Stimulated activated naive CD8-positive, alpha-beta T cell treated with anti-CD3 and anti-CD28 coated beads, Interleukin-15, Interleukin-2, amounts not matched to agents 100 U/mL and 50 U/mL, for 24 hours (primary cell): Measurements from ENCODE around the gene TMCC1.

Experiments
- ATAC-seq: fragments of 150-1000 bp; cut with Tn5 transposase; one replicate; pipeline ENCODE4 v1.10.0; 2021
- DNase-seq: peaks from one replicate; pipeline ENCODE4 v3.0.0; 2021

TMCC1 gene

DNA sequence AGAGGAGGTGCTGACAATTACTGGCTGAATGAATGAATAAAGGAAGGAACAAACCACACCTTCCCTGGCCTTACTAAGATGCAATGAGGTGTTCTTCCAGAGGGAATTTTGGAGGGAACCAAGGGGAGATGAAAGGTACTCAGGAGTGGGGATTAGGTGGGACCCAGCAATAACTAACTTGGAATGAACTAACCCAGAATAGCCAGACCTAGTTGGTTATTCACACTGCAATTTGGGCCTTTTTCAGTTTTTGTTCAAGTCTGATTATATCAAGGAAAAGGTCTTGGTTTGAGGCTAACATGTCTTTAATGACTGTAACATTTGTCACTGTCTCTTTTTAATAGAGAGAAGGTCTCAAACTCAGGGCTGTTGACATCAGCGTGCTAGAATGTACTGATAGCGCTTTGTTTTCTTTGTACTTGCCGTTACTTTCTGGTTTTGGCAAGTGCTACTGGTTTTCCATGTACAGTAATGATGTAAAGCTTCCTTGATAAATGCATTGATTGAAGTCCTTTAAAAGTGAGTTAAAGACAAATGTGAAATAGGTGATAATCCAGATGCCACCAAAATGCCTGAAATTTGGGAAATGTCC lies 283.8 kb downstream of the TMCC1 start:
- ATAC-seq = no peak
- DNase-seq = no peak

DNA sequence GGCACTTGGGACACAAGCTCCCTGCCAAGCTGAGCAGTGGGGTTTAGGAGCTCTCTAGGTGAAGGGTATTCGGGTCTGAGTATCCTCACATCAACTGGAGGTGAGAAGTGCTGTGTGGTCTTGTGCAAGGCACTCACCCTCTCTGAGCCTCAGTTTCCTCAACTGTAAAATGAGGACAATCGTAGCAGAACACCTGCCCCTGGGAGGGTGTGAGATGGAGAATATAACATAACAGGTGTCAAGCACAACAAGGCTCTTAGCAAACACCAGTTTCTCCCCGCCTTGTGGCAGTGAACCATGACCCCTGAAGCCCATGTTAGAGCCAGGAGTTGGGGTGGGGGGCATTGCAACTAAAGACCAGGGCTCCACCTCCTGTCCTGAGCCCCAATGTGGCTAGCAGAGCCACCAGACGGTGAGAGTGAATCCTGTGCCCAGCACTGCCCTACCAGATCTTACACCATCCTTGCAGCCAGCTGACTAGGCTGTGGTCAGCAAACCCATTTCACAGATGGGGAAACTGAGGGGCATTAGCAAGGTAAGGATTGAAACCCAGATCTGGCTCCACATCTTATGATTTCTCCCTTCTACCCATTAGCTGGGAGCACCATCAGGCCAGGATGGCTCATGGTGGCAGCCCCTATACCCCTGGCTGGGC lies 284.4 kb downstream of the TMCC1 start:
- DNase-seq (no peak), ATAC-seq (no peak)

DNA sequence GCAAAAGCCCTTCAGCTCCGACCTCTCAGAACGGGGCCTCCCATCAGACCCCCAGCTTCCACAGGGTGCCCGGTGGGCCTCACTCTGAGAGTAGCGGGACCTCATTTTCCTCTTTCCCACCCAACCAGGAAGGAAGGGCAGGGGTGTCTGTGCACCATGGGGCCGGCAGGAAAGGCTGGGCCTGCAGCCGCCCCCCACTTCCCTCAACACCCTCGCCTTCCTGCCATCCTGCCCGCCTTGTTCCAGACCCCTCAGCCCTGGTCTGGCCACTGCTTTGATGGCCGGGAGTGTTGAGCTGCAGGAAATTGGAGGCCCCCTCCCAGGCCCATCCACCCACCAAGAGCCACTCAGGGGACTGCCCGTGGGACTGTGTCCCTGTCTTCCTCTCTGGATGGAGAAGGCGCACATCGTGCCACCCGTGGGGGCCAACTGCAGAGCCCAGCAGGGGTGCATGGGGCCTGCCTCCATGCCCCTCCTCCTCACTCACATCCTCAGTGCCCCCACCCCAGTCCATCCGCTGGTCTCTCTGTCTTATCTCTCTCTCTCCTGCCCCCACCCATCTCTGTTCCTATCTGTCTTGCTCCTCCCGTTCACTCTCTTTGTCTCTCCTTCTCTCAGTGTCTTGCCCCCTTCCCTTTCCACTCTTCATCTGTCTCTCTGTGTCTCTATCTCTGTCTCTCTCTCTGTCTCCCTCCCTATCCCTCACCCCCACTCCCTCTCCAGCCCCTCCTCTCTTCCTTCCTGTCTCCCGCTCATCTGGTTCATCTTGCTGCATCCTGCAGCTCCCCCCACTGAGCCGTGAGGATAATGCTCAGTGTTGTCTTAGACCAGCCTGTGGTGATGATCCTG lies 285.2 kb downstream of the TMCC1 start:
- ATAC-seq (no peak), DNase-seq (no peak)

DNA sequence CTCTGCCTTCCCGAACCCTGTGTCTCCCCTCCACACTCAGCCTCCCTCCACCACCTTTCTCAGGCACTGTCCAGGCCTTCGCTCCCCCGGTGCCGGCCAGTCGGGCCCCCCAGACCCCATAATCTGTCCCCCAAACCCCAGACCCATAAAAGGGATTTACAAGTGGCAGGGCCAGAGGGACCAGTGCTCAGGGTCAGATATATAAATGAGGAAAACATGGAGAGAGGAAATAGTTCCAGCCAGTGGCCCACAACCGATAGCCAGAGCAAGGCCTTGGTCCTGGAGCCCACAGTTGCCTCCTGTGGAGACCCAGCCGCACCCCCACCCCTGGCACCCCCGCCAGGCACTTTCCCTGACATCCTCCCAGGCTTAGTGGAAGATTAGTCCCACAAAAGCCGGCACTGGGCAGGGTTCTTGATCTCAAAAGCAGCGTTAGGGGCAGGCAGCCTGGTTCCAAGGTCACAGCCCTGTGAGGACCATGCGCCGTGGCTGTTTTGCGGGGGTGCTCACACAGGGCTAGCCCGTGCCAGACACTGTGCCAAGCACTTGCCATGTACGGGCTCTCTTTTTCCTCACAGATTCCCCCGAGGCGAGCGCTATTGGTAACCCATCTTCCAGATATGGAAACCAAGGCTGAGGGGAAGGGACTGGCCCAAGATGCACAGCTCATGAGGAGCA lies 286.0 kb downstream of the TMCC1 start:
- DNase-seq = no peak
- ATAC-seq = no peak

DNA sequence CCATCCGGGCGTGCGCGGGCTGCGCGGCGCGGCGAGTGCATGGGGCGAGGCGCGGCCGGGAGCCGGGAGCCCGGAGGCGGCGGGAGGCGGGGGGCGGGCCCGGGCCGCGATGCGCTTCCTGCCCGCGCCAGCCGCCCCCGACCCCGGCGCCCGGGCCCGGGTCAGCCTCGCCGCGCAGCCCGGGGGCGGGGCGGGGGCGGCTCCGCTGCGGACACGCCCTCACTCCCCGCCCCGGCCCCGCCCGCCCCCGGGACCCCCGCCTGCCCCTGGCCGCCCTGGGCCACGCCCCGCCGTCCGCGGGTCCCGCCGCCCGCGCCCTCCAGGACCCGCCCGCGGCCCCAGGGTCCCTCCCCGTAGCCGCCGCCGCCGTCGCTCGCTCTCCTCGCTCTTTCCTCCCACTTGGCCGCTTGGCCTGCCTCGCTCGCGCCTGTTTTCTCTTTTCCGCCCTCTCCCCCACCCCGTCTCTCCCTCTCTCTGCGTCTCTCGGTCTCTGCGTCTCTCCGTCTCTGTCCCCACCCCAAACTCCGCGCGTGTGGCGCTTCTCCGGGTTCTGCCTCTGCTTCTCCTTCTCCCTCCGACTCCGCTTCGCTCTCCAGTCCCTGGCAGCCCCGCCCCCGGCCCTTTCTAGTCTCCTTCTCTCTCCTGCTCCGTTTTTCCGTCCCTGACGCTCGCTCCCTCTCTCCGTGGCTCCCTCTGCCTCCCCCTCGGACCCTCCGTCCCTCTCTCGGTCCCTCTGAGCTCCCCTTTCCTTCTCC lies 286.7 kb downstream of the TMCC1 start, which contains the start of gene PLXND1:
PLXND1 (minus strand) TSS at position 41 of the 755 bp plus-strand sequence; CDS start at position 4, 37 bp downstream.
- ATAC-seq = peak; percentile 35
- peak; percentile 36 for DNase-seq

DNA sequence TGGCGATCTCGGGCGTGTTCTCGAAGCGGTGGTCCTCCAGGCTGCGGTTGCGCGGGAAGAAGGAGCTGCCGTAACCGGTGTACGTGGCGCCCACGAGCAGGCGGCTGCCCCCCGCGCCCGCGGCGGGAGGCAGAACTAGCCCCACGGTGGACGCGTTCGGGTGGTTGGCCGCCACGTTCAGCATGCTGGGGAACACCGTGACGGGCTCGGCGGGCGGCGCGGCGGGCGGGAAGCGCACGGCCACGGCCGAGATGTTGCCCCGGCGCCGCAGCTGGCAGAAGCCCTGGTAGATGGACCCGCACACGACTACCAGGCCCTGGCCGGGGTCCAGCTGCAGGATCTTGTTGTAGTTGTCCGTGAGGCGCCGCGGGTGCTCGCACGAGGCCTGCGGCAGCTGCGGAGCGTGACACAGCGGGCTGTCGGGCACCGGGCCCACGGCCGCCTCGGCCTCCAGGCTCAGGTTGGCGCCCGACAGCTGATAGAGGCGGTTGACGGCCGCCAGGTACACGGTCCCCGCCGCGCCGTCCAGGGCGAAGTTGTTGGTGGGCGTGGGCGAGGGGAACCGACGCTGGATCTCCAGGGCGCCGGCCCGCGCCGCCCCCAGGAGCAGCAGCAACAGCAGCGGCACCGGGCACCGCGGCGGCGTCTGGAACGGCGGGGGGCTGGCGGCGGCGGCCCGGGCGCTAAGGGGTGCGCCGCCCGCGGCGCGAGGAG lies 287.4 kb downstream of the TMCC1 start:
- DNase-seq (peak; percentile 28), ATAC-seq (no peak)

DNA sequence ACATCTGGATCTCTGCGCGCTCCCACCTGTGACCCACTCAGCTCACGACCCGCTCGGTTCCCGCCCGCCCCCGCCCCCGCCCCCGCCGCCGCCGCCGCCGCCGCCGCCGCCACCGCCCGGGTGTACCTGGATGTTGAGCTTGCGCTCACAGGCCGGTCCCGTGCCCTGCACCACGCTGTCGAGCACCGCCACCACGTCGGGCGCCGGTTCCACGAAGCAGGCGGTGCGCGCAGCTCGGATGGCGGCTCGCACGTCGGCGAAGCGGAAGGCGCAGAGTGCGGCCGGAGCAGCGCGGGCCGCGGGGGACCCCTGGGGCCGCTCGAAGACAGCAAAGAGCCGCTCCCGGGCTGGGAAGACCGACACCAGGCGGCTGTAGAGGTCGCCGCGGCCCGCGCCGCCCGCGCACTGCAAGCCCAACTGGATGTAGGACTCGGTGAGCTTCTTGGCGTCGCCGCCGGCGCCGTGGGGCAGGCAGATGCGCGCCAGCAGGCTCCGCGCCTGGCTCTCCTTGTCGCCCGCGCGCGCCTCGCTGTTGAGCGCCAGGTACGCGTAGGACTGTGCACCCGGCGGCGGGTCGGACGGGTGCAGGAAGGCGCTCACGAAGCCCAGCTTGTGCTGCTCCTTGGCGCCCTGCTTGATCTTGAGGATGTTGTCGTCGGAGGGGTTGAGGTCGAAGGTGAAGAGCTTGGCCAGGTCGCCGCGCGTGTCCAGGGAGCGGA lies 288.1 kb downstream of the TMCC1 start:
- peak; percentile 43 for DNase-seq

DNA sequence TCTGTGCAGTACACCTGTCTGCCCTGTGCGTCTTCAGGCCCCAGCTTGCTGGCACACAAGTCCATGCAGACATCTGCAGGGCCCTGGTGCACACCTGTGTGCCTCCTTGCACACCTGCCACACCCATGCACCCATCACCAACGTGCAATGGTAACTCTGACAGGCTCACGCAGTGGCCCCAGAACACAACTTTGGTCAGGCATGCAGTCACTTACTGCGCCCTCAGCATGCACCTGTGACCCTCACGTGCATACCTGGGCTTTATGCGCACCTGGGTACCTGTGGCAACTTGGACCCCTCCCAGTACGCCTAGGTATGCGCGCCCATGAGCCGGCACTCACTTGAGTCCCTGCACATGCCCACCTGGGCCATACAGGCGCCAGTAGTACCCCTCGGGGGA lies 288.7 kb downstream of the TMCC1 start:
- DNase-seq = no peak

More for the DNA sequence above, 288.1 kb downstream of the TMCC1 start:
- ATAC-seq = peak; percentile 37

DNA sequence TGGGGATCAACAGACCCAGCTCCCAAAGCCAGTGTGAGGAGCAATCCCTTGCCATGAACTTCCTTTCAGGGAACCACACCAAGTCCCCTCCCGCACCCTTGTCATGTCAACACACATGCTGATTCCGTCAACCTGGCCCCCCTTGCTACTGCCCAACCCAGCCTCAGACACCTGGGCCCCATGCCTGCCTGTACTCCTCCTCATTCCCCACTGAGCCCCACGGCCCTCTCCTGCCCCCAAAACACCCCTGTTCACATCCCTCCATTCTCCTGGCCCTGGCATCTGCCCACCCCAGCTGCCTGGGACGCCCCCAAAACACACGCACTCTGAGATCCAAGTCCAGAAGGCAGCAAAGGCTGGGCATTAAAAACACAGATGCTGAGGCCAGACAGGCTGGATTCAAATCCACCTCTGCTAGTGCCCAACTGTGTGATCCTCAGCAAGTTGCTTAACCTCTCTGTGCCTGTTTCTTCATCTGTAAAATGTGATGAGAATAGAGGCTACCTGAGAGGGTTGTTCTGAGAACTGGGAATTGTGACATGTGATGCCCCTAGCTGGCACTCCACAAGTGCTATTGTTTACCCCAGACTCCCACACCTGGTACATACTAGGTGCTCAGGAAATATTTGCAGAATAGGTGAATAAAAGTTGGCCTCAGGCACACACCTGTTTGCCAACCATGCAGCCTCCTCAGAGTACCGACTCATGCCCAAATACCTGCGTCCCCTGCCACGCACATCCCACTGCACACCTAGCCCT lies 289.3 kb downstream of the TMCC1 start:
- DNase-seq (no peak), ATAC-seq (no peak)

More for the DNA sequence above, 288.7 kb downstream of the TMCC1 start:
- ATAC-seq = no peak

DNA sequence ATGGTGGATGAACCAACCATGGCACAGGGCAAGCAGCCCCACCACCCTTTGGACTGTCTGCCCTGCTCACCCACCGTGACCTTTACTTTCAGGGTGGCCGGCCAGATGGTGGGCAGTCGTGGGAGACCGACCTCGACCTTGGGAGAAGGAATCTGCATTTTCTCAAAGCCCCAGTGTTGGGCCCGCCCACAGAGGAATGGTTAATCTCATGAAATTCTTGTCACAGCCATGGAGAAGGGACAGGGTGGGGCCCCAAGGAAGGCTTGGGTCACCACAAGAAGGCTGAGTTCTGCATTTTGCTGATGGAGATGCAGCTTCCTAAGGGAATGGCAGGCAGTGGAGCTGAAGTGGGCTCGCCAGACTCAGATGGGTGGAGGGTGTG lies 290.0 kb downstream of the TMCC1 start:
- DNase-seq = no peak
- no peak for ATAC-seq

DNA sequence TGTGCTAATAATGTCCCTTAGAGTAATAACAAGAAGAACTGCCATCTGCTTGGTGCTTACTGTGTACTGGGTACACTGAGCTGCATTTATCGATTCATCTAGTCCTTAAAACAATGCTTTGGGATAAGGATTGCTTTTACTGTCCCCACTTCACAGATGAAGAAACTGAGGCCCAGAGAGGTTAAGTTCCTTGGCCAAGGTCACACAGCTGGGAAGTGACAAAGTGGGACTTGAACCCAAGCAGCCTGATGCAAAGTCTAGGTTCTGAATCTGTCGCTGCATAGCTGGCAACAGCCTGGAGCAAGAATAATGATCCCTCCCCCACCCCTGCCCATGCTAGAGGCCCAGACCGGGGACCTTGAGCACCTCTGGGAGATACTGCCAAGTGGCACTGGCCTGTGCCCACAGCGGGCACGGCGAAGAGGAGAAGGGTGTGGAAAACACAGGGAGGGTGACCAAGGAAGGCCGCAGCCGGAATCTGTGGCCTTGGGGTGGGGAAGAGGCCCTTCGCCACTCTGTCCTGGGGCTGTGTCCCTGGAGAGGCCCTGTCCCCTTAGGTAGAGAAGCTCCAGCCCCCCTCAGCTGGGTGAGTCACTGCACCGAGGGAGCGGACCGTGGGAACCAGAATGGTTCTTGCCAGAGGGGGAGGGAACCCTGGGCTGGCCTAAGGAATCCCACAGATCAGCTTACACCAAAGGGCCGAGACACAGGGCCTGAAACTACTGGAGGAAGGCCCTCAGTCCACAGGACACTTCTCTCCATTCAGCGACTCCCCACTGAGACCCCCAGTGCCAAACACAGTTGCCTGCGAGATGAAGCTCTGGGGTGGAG lies 290.6 kb downstream of the TMCC1 start:
- DNase-seq (no peak), ATAC-seq (no peak)

DNA sequence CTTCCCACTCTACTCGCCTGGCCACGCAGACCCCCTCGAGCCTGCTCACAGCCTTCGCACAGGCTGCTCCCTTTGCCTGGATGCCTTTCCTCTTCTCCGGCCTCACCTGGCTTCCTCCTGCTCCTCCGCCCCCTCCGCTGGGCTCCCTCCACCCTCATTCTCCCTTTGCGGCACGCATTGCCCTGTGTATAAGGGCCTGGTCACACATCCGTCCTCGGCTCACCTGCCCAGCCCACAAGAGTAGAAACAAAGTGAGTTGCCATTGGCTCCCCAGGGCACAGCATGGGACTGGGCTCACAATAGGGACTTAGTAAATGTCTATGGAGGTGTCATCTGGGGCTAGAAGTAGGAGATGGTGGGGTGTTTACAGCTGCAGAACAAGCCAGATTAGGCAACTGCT lies 291.2 kb downstream of the TMCC1 start:
- no peak for ATAC-seq
- DNase-seq = no peak

DNA sequence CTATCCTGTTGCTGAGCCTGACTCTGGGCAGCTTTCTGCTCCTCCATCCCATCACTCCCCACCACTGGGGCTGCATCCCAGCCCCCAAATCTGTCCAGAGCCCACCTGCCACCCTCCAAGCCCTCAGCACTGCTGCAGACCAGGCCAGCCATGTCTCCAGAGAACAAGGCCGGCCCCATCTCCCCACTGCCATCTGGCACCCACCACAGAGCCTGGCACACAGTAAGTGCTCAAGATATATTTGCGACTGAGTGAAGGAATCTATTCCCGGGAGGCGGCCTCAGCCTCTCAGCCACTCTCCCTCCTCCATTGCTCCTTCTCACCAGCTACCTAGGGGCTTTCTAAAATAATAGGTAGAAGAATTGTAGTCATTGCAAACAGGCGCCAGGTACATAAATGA lies 291.8 kb downstream of the TMCC1 start:
- DNase-seq (no peak), ATAC-seq (no peak)

DNA sequence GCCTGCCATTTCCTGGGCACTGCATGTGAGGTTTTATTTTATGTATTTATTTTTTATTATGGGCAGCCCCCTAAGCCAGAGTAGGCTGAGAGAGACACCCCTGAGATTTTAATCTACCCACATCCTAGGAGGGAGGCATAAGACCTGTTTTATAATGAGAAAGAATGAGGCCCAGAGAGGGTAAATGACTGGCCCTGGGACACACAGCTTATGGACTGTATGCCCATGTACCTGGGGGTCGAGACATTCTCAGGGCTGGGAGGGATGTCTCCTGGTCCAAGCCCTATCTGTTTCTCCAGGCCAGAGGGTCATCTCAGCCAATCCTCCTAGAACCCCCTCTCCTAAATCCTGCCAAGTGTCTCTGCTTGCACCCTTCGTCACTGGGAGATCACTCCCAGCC lies 293.2 kb downstream of the TMCC1 start:
- ATAC-seq (no peak), DNase-seq (no peak)

DNA sequence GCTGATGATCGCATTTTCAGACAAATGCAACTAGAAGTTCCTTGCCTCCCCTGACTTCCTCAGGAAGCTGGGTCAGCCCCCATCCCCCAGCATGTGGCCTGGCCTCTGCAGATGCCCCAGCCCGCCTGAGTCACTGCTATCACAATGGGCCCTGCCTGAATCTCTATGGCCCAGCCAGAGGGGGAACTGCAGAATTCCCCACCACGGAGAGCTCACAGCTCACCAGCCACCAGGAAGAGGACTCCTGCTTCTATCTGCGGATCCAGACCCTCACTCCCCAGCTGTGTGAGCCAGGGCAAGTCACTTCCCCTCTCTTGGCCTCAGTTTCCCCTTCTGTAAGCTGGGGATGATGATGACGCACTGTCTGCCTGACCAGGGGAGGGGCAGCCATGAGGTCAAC lies 293.9 kb downstream of the TMCC1 start:
- DNase-seq (no peak), ATAC-seq (no peak)

DNA sequence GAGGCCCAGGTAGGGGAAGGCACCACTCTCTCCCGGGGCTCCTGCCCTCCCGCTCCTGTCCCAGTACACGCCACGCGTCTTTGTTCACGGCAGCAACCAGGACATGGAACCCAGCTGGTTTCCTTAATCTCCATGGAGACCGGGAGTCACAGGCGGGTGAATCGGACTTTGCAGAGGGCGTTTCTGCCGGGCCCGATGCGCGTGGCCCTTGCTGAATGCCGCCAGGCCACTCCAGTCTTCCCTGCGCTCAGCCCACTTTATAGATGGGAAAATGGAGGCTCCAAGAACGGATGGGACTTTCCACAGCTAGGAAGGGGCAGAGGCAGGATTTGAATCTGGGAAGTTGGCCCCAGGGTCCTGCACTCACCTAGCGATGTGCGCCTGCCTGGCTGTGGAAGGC lies 294.4 kb downstream of the TMCC1 start:
- no peak for DNase-seq
- ATAC-seq = no peak

DNA sequence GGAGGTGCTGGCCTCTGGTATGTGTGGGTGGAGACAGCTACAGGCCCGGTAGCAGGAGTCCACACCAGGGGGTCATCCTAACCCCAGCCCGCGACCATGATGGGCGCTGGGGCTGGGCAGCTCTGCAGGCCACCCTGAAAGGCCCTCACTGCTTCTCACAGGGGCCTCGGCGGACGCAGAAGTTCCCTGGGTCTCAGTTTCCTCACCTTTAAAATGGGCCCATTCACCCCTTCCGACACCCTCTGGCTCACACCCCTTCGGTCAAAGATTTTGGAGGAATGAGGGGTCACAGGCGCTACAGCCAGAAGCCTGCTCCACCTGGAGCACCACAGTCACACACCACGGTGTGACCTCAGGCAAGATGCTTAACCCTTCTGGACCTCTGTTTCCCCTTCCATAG lies 295.0 kb downstream of the TMCC1 start:
- no peak for DNase-seq
- no peak for ATAC-seq

DNA sequence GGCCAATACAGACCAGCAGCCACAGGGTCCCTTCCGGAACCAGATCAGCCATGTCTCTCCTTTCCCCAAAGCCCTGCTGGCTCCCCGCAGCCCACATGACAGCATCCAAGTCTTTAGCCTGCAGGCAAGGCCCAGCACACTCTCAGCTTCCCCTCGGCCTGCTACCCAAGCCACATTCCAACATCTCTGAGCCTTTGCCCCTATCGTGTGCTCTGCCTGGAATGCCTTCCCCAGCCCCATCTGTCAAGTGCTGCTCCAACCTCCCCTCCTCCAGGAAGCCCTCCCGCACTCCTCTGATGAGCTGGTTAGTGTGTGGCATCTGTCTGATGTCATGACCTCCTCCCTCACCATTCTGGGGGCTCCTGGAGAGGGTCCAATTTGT lies 295.5 kb downstream of the TMCC1 start:
- ATAC-seq (no peak), DNase-seq (no peak)
